Measurements from ENCODE around the gene NEDD4. TPM values are rescaled to one million over a fixed set of nuclear protein-coding genes. Genes with fewer than 3 reads are reported as not detected.
"Not testable (repeated sequence)": the region's sequence is repeated elsewhere in the genome, so short reads cannot be mapped to it uniquely, and the experiment has no call there.

Gene NEDD4
- total RNA-seq, 1 donor from 2014 or later: 6.1 TPM

GRCh38 chr15:55853134-55853533 lies 140.3 kb downstream of the NEDD4 start:
- H3K36me3 ChIP-seq: peaks cover 10 to 60% of the 10 kb centered on the region in 2 donors
- intact Hi-C loops (cut with DNase I): no loop called here

GRCh38 chr15:55846116-55846707 lies 147.2 kb downstream of the NEDD4 start:
- Histone ChIP-seq H3K27me3 (no peaks in the 10 kb centered on the region), H3K4me1 (no peaks in the 10 kb centered on the region), H3K4me3 (no peak overlapping the region), H3K36me3 (peaks cover 14 to 36% of the 10 kb centered on the region in 2 donors), H3K27ac (no peak overlapping the region), H3K9me3 (no peaks in the 10 kb centered on the region)
- TF ChIP-seq, protein P1, sequence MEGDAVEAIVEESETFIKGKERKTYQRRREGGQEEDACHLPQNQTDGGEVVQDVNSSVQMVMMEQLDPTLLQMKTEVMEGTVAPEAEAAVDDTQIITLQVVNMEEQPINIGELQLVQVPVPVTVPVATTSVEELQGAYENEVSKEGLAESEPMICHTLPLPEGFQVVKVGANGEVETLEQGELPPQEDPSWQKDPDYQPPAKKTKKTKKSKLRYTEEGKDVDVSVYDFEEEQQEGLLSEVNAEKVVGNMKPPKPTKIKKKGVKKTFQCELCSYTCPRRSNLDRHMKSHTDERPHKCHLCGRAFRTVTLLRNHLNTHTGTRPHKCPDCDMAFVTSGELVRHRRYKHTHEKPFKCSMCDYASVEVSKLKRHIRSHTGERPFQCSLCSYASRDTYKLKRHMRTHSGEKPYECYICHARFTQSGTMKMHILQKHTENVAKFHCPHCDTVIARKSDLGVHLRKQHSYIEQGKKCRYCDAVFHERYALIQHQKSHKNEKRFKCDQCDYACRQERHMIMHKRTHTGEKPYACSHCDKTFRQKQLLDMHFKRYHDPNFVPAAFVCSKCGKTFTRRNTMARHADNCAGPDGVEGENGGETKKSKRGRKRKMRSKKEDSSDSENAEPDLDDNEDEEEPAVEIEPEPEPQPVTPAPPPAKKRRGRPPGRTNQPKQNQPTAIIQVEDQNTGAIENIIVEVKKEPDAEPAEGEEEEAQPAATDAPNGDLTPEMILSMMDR (IDR thresholded peaks at IDR 0.05): peak; percentile 29 to 80 (median 76)
- DNase-seq (ENCODE audit: low spot score in 2 of 2): no peak
- intact Hi-C loops (cut with DNase I): no loop called here

More at GRCh38 chr15:55853134-55853533, 140.3 kb downstream of the NEDD4 start:
- H3K4me3 ChIP-seq: no peak overlapping the region
- no peak overlapping the region for H3K27ac ChIP-seq
- no peak for DNase-seq (ENCODE audit: low spot score in 2 of 2)
- TF ChIP-seq, protein P1 (IDR thresholded peaks at IDR 0.05): no peak
- H3K9me3 ChIP-seq: no peaks in the 10 kb centered on the region
- H3K27me3 ChIP-seq: no peaks in the 10 kb centered on the region
- H3K4me1 ChIP-seq: no peaks in the 10 kb centered on the region

DNA sequence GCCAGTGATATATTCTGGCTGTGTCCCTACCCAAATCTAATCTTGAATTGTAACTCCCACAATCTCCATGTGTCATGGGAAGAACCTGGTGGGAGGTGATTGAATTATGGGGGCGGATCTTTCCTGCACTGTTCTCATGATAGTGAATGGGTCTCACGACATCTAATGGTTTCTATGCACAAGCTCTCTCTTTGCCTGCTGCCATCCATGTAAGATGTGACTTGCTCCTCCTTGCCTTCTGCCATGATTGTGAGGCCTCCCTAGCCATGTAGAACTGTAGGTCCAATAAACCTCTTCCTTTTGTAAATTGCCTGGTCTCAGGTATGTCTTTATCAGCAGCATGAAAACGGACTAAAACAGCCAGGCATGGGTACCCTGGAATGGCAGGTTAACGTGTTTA lies 150.5 kb downstream of the NEDD4 start:
- H3K36me3 ChIP-seq: peaks cover 22 to 38% of the 10 kb centered on the region in 2 donors
- H3K4me3 ChIP-seq; DNase-seq (ENCODE audit: low spot score in 2 of 2); H3K9me3 ChIP-seq; H3K27me3 ChIP-seq; H3K27ac ChIP-seq; intact Hi-C loops (cut with DNase I); H3K4me1 ChIP-seq: not testable (repeated sequence)

GRCh38 chr15:55835866-55836265 lies 157.5 kb downstream of the NEDD4 start:
- Histone ChIP-seq H3K9me3 (no peaks in the 10 kb centered on the region), H3K36me3 (peaks cover 27 to 44% of the 10 kb centered on the region in 2 donors), H3K27me3 (no peaks in the 10 kb centered on the region), H3K4me1 (peaks cover 0 to 2% of the 10 kb centered on the region in 2 donors), H3K27ac (no peak overlapping the region), H3K4me3 (no peak overlapping the region)
- DNase-seq (ENCODE audit: low spot score in 2 of 2): no peak
- intact Hi-C loops (cut with DNase I): no loop called here
- TF ChIP-seq, protein P1 (IDR thresholded peaks at IDR 0.05): no peak

DNA sequence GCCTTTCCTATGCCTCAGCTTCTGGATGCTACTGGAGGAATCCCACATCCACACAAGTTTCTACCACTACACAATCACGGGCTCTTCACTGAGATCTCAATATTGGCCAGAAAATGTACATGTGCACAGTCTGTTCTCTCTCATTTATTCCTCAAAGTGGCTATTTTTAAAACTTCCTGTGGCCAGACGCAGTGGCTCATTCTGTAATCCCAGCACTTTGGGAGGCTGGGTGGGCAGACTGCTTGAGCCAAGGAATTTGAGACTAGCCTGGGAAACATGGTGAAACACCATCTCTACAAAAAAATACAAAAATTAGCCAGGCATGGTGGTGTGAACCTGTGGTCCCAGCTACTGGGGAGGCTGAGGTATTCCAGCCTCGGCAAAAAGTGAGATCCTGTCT lies 159.1 kb downstream of the NEDD4 start:
- TF ChIP-seq, protein P1 (IDR thresholded peaks at IDR 0.05): no peak
- Histone ChIP-seq H3K27ac (peak overlapping the region; percentile 2 to 27), H3K9me3 (no peaks in the 10 kb centered on the region), H3K4me1 (peaks cover 0 to 2% of the 10 kb centered on the region in 2 donors), H3K36me3 (peaks cover 21 to 53% of the 10 kb centered on the region in 2 donors), H3K27me3 (no peaks in the 10 kb centered on the region), H3K4me3 (no peak overlapping the region)
- DNase-seq (ENCODE audit: low spot score in 2 of 2): no peak
- intact Hi-C loops (cut with DNase I): no loop called here

- no peaks in the 10 kb centered on the region for H3K27me3 ChIP-seq
- no peak overlapping the region for H3K27ac ChIP-seq
Measured at GRCh38 chr15:55829826-55830225, 163.6 kb downstream of the NEDD4 start.

More at GRCh38 chr15:55829826-55830225, 163.6 kb downstream of the NEDD4 start:
- Histone ChIP-seq H3K36me3 (peaks cover 8 to 29% of the 10 kb centered on the region in 2 donors), H3K9me3 (no peaks in the 10 kb centered on the region), H3K4me3 (no peak overlapping the region), H3K4me1 (peaks cover 0 to 2% of the 10 kb centered on the region in 2 donors)
- TF ChIP-seq, protein P1 (IDR thresholded peaks at IDR 0.05): no peak
- intact Hi-C loops (cut with DNase I): no loop called here
- DNase-seq (ENCODE audit: low spot score in 2 of 2): no peak

All from ascending aorta (tissue), 2 donors.